Measurements from ENCODE around the gene CHCHD6.

The CHCHD6 gene

DNA sequence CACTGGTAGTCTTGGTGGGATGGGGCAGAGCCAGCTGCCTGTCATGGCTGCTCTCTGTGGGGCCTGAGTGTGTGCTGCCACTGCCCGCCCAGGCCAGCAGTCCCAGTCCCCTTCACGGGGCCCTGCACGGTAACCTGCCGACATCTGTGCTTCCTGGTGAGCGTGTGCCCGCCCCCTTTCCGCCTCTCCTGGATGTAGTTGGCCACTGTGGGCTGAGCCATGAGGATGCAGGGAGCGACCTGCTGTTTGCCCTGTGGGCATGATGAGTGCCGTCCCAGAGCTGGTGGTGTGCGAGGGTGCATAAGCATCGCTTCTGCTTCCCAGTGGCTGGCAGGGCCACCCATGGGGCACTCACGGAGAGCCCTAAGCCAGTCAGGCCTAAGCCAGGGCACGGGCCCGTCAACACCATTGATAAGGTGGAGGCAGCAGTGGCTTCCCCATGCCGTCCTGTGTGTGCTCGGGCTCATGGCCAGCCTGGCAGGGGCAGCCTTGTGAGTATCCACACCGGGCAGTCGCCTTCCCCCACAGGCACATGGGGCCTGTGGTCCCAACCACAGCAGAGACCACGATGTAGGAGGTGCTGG, 293.5 kb downstream of the CHCHD6 start:
- TF ChIP-seq, protein P1, sequence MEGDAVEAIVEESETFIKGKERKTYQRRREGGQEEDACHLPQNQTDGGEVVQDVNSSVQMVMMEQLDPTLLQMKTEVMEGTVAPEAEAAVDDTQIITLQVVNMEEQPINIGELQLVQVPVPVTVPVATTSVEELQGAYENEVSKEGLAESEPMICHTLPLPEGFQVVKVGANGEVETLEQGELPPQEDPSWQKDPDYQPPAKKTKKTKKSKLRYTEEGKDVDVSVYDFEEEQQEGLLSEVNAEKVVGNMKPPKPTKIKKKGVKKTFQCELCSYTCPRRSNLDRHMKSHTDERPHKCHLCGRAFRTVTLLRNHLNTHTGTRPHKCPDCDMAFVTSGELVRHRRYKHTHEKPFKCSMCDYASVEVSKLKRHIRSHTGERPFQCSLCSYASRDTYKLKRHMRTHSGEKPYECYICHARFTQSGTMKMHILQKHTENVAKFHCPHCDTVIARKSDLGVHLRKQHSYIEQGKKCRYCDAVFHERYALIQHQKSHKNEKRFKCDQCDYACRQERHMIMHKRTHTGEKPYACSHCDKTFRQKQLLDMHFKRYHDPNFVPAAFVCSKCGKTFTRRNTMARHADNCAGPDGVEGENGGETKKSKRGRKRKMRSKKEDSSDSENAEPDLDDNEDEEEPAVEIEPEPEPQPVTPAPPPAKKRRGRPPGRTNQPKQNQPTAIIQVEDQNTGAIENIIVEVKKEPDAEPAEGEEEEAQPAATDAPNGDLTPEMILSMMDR (IDR thresholded peaks at IDR 0.05; ENCODE audit: low read length, missing control alignments) = no peak
- H3K4me3 ChIP-seq (replicated peaks; ENCODE audit: low read depth, low read length) = no peak overlapping the region

DNA sequence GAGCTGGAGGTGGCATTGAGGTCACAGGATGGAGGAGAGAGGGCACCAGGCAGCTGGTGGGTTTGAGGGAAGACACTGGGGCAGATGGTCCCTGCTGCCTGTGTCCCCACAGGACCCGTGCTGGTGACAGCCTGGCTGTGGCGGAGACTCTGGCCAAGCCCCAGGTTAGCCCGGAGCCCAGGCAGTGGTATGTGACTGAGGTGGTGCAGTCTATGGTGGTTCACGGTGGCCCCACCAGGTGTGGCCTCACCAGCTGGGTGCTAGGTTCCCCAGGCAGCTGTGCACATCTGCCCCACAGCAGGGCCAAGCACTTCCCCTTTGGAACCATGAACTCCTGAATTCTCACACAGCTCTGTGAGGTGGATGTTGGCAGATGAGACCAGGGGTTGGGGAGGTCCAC, 294.3 kb downstream of the CHCHD6 start:
- DNase-seq (ENCODE audit: low read depth) = no peak
- no peak overlapping the region for H3K4me3 ChIP-seq (replicated peaks; ENCODE audit: low read depth, low read length)
- TF ChIP-seq, protein P1 (IDR thresholded peaks at IDR 0.05; ENCODE audit: low read length, missing control alignments) = no peak

More for the DNA sequence above, 293.5 kb downstream of the CHCHD6 start:
- DNase-seq (ENCODE audit: low read depth) = no peak

DNA sequence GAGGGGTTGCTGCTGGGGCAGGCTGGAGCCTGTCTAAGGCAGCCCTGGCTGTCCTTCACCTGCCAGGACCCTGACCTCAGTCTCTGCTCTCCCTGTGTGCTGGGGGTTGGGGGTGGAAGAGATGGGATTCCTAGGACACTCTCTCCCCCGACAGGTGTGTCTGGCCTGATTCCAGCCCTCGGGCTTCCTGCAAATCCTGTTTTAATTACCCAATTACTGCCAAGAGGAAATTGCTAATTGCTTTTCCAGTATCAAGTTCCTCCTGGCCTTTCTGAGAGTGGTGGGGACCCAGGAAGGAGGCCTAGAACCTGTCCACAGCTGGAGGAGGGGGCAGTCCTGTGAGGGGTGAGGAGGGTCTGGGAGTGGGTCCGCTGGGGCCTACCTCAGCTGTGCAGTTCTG, 294.7 kb downstream of the CHCHD6 start:
- no peak overlapping the region for H3K4me3 ChIP-seq (replicated peaks; ENCODE audit: low read depth, low read length)
- TF ChIP-seq, protein P1 (IDR thresholded peaks at IDR 0.05; ENCODE audit: low read length, missing control alignments) = no peak
- DNase-seq (ENCODE audit: low read depth) = no peak

DNA sequence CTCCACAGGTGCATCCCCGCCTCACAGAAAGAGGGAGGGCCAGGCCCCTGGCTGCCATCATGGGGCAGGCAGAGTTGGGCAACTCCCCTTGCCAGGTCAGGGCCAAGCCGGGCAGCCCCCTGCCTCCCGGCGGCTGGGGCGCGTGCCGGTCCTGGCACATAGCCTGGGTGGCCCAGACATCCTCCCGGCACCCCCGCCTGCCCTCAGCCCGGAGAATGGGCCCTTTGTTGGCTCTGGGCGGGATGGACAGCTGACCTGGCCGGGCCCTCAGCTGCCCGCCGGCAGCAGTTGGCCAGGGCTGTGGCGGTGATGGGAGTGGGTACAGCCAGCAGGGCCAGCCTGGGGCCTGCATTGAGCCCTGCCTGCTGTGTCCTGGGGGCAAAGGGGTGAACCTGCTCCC, 295.3 kb downstream of the CHCHD6 start:
- H3K4me3 ChIP-seq (replicated peaks; ENCODE audit: low read depth, low read length) = no peak overlapping the region
- TF ChIP-seq, protein P1 (IDR thresholded peaks at IDR 0.05; ENCODE audit: low read length, missing control alignments) = no peak
- no peak for DNase-seq (ENCODE audit: low read depth)

DNA sequence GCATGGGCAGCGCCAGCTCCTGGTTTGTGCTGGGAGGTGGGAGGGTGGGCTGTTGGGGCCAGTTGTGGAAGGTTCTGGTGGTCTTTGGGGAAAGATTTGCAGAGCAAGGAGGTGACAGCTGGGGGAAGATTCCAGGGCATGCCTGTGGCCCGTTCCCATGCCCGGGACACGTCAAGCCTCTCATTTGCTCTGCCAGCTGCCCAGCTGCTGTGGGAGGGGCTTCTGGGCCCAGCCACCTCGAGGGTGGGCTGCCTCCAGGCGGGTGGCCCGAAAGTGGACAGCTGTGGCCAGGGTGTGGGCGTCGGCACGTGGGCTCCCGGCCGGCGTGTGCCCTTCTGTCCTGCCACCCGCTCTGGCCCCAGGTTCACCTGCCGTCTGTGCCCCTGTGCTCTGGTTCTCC, 296.1 kb downstream of the CHCHD6 start:
- H3K4me3 ChIP-seq (replicated peaks; ENCODE audit: low read depth, low read length) = no peak overlapping the region

DNA sequence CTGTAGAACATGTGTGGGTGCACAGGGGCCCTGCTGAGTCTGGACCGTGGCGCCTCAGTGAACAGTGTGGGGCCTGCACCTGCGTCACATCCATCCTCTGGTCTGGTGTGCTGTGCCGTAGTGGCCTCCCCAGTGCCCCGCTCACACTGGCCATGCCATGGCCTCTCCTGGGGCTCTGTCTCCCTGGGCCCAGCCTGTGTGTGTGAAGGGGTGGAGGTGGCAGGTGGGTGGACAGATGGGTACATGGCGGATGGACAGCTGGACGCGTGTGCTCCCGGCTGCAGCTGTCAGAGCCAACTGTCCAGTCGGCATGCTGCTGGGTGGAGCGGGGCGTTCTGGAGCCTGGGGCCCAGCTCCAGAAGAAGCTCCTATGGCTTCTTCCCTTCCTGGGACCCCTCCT, 296.7 kb downstream of the CHCHD6 start:
- TF ChIP-seq, protein P1 (IDR thresholded peaks at IDR 0.05; ENCODE audit: low read length, missing control alignments) = no peak
- H3K4me3 ChIP-seq (replicated peaks; ENCODE audit: low read depth, low read length) = no peak overlapping the region
- no peak for DNase-seq (ENCODE audit: low read depth)

More for the DNA sequence above, 296.1 kb downstream of the CHCHD6 start:
- no peak for DNase-seq (ENCODE audit: low read depth)
- TF ChIP-seq, protein P1 (IDR thresholded peaks at IDR 0.05; ENCODE audit: low read length, missing control alignments) = no peak
